ENCODE measurements around the gene MITF.

The MITF gene

DNA sequence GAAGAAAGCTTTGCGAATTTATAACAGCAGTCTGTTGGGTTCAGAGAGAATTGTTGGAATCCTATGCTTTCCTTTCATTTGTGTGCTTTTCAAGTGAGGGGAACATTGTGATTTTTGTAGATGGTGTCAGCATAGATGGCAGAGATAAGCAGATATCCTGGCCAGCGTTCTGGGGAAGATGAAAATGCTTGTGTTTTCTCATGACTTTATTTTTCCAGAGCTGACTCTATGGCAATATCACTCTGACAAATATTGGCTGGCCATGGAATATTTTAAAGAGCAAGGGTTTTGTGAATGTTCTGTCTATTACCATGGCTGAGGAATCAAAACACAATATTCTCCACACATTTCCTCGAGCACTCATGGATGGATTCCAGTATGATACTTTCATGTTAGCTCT, 108.8 kb downstream of the MITF start:
- Histone ChIP-seq H3K4me3 (replicated peaks; ENCODE audit: insufficient read depth, low read length) (no peak overlapping the region), H3K27ac (replicated peaks) (no peak overlapping the region), H3K27me3 (ENCODE audit: insufficient read depth, poor library complexity, severe bottlenecking) (no peaks in the 10 kb centered on the region)
- TF ChIP-seq, protein P1, sequence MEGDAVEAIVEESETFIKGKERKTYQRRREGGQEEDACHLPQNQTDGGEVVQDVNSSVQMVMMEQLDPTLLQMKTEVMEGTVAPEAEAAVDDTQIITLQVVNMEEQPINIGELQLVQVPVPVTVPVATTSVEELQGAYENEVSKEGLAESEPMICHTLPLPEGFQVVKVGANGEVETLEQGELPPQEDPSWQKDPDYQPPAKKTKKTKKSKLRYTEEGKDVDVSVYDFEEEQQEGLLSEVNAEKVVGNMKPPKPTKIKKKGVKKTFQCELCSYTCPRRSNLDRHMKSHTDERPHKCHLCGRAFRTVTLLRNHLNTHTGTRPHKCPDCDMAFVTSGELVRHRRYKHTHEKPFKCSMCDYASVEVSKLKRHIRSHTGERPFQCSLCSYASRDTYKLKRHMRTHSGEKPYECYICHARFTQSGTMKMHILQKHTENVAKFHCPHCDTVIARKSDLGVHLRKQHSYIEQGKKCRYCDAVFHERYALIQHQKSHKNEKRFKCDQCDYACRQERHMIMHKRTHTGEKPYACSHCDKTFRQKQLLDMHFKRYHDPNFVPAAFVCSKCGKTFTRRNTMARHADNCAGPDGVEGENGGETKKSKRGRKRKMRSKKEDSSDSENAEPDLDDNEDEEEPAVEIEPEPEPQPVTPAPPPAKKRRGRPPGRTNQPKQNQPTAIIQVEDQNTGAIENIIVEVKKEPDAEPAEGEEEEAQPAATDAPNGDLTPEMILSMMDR (IDR thresholded peaks at IDR 0.05; ENCODE audit: insufficient read depth, low read length), result no peak
- TF ChIP-seq GABPA (IDR thresholded peaks at IDR 0.05; ENCODE audit: low read depth) (no peak), SPI1 (IDR thresholded peaks at IDR 0.05; ENCODE audit: borderline replicate concordance, low read depth) (no peak)
- TF ChIP-seq, protein P2, sequence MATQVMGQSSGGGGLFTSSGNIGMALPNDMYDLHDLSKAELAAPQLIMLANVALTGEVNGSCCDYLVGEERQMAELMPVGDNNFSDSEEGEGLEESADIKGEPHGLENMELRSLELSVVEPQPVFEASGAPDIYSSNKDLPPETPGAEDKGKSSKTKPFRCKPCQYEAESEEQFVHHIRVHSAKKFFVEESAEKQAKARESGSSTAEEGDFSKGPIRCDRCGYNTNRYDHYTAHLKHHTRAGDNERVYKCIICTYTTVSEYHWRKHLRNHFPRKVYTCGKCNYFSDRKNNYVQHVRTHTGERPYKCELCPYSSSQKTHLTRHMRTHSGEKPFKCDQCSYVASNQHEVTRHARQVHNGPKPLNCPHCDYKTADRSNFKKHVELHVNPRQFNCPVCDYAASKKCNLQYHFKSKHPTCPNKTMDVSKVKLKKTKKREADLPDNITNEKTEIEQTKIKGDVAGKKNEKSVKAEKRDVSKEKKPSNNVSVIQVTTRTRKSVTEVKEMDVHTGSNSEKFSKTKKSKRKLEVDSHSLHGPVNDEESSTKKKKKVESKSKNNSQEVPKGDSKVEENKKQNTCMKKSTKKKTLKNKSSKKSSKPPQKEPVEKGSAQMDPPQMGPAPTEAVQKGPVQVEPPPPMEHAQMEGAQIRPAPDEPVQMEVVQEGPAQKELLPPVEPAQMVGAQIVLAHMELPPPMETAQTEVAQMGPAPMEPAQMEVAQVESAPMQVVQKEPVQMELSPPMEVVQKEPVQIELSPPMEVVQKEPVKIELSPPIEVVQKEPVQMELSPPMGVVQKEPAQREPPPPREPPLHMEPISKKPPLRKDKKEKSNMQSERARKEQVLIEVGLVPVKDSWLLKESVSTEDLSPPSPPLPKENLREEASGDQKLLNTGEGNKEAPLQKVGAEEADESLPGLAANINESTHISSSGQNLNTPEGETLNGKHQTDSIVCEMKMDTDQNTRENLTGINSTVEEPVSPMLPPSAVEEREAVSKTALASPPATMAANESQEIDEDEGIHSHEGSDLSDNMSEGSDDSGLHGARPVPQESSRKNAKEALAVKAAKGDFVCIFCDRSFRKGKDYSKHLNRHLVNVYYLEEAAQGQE (IDR thresholded peaks at IDR 0.05; ENCODE audit: insufficient replicate concordance, low read depth), result no peak
- DNase-seq (ENCODE audit: low read depth in 1 of 2, low spot score in 1 of 2), result no peak

DNA sequence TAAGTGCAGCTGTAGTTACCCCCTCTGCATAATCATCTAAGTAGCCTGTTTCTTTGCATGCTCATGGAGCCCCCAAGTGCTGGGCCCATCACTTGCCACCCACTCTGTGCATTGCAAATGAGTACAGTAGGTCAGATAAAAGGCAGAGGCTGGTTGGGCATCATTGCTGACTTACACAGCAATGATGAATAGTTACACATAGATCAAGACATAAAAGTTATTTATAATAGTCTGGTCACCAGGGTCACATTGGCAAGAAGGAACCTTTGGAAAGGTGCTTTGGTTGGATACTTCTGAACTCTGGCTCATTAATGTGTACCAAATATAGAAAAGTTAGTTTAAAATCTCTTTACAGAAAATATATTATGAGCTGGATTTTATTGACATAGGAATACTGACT, 111.6 kb downstream of the MITF start:
- no peaks in the 10 kb centered on the region for H3K27me3 ChIP-seq (ENCODE audit: insufficient read depth, poor library complexity, severe bottlenecking)
- DNase-seq (ENCODE audit: low read depth in 1 of 2, low spot score in 1 of 2), result no peak
- no peak for TF ChIP-seq SPI1 (IDR thresholded peaks at IDR 0.05; ENCODE audit: borderline replicate concordance, low read depth)
- TF ChIP-seq, protein P2 (IDR thresholded peaks at IDR 0.05; ENCODE audit: insufficient replicate concordance, low read depth), result no peak
- TF ChIP-seq, protein P1 (IDR thresholded peaks at IDR 0.05; ENCODE audit: insufficient read depth, low read length), result no peak
- H3K27ac ChIP-seq (replicated peaks), result no peak overlapping the region
- H3K4me3 ChIP-seq (replicated peaks; ENCODE audit: insufficient read depth, low read length), result no peak overlapping the region

DNA sequence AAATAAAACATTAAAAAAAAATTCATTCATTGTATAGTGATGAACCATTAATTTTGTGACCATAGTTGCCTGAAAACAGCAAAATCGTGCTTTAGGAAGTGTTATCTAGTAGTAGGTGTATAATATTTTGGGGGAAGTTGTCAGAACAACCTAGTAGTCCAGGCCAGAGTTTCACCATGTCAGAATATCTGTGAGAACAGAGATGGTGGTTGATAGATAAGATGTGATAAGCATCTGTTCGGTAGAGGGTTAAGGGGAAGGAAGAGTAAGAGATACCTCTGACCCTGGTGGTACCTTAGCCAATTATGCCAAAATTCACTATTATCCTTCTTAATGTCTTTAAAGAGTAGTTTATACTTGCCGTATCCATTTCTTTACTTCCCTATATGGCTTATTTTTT, 113.8 kb downstream of the MITF start:
- no peak for DNase-seq (ENCODE audit: low read depth in 1 of 2, low spot score in 1 of 2)
- no peak overlapping the region for H3K27ac ChIP-seq (replicated peaks)
- no peaks in the 10 kb centered on the region for H3K27me3 ChIP-seq (ENCODE audit: insufficient read depth, poor library complexity, severe bottlenecking)
- TF ChIP-seq POLR2AphosphoS5 (IDR thresholded peaks at IDR 0.05; ENCODE audit: low read depth), result no peak
- TF ChIP-seq, protein P2 (IDR thresholded peaks at IDR 0.05; ENCODE audit: insufficient replicate concordance, low read depth), result no peak
- TF ChIP-seq SPI1 (IDR thresholded peaks at IDR 0.05; ENCODE audit: borderline replicate concordance, low read depth), result no peak
- no peak for TF ChIP-seq GABPA (IDR thresholded peaks at IDR 0.05; ENCODE audit: low read depth)
- TF ChIP-seq, protein P1 (IDR thresholded peaks at IDR 0.05; ENCODE audit: insufficient read depth, low read length), result no peak
- H3K4me3 ChIP-seq (replicated peaks; ENCODE audit: insufficient read depth, low read length), result no peak overlapping the region
